Measurements from ENCODE around the gene PIK3R1.

The PIK3R1 gene

GRCh38 chr5:68225911-68226545 lies 10.5 kb downstream of the PIK3R1 start:
- no peak overlapping the region for H3K4me3 ChIP-seq (ENCODE audit: low read length)
- no peak for DNase-seq (ENCODE audit: low read depth)
- no peak for TF ChIP-seq CTCF (conservative IDR thresholded peaks at IDR 0.05; ENCODE audit: low read depth, low read length)

- no peak for TF ChIP-seq CTCF (conservative IDR thresholded peaks at IDR 0.05; ENCODE audit: low read depth, low read length)
- no peak for DNase-seq (ENCODE audit: low read depth)
- no peak overlapping the region for H3K4me3 ChIP-seq (ENCODE audit: low read length)
Measured at GRCh38 chr5:68226546-68227073, 11.1 kb downstream of the PIK3R1 start.

GRCh38 chr5:68227532-68228160 lies 12.1 kb downstream of the PIK3R1 start:
- TF ChIP-seq CTCF (conservative IDR thresholded peaks at IDR 0.05; ENCODE audit: low read depth, low read length) = no peak
- no peak for DNase-seq (ENCODE audit: low read depth)
- no peak overlapping the region for H3K4me3 ChIP-seq (ENCODE audit: low read length)

- no peak for DNase-seq (ENCODE audit: low read depth)
- H3K4me3 ChIP-seq (ENCODE audit: low read length) = no peak overlapping the region
- no peak for TF ChIP-seq CTCF (conservative IDR thresholded peaks at IDR 0.05; ENCODE audit: low read depth, low read length)
Measured at GRCh38 chr5:68229416-68229815, 13.9 kb downstream of the PIK3R1 start.

GRCh38 chr5:68230285-68230684 lies 14.7 kb downstream of the PIK3R1 start:
- no peak for DNase-seq (ENCODE audit: low read depth)
- no peak for TF ChIP-seq CTCF (conservative IDR thresholded peaks at IDR 0.05; ENCODE audit: low read depth, low read length)
- no peak overlapping the region for H3K4me3 ChIP-seq (ENCODE audit: low read length)

- DNase-seq (ENCODE audit: low read depth) = no peak
- TF ChIP-seq CTCF (conservative IDR thresholded peaks at IDR 0.05; ENCODE audit: low read depth, low read length) = no peak
- no peak overlapping the region for H3K4me3 ChIP-seq (ENCODE audit: low read length)
Measured at GRCh38 chr5:68231414-68232076, 16.0 kb downstream of the PIK3R1 start.
